SU-DHL-6 (cell line): ENCODE results near the gene ROR1.

Experiments
- H2AFZ ChIP-seq: fragments of 200-600 bp; sonication (generic); 2 replicates; pipeline ENCODE4 v1.6.1; 2014; ENCODE audit warnings: low read depth, mild to moderate bottlenecking, moderate library complexity, mixed read lengths, antibody characterized with exemption, low read length; ENCODE audit not compliant: severe bottlenecking
- H3F3A ChIP-seq: fragments of 200-600 bp; shearing (Covaris generic); 2 replicates; pipeline ENCODE4 v1.6.0; 2016; ENCODE audit warnings: antibody characterized with exemption, mild to moderate bottlenecking; ENCODE audit not compliant: insufficient read depth
- H3K27ac ChIP-seq: fragments of 200-600 bp; sonication (generic); 2 replicates; pipeline ENCODE4 v1.5.1; 2016; ENCODE audit warnings: low read depth, mild to moderate bottlenecking, low read length, moderate library complexity, mixed read lengths
- H3K27me3 ChIP-seq: fragments of 200-600 bp; sonication (generic), shearing (Covaris generic); 2 replicates; pipeline ENCODE4 v1.6.0; 2014; ENCODE audit warnings: mild to moderate bottlenecking, low read length
- H3K36me3 ChIP-seq: fragments of 200-600 bp; sonication (generic); 2 replicates; pipeline ENCODE4 v1.6.1; 2014; ENCODE audit warnings: mild to moderate bottlenecking, low read length, mixed read lengths
- H3K4me2 ChIP-seq: fragments of 300-600, 200-600 bp; shearing (Covaris generic), sonication (generic); 2 replicates; pipeline ENCODE4 v1.6.0; 2014; ENCODE audit warnings: low read length, low read depth, mild to moderate bottlenecking; ENCODE audit not compliant: poor library complexity, severe bottlenecking
- H3K4me3 ChIP-seq: fragments of 200-600 bp; sonication (generic); 2 replicates; pipeline ENCODE4 v1.5.1; 2014; ENCODE audit warnings: antibody characterized with exemption, low read length, mild to moderate bottlenecking, mixed read lengths; ENCODE audit not compliant: insufficient read depth, poor library complexity, severe bottlenecking
- H3K79me2 ChIP-seq: fragments of 200-600 bp; sonication (generic); 2 replicates; pipeline ENCODE4 v1.6.1; 2014; ENCODE audit warnings: mild to moderate bottlenecking, low read length, moderate library complexity; ENCODE audit not compliant: insufficient read depth
- H3K9ac ChIP-seq: fragments of 200-600 bp; sonication (generic); 2 replicates; pipeline ENCODE4 v1.7.0; 2014; ENCODE audit warnings: mild to moderate bottlenecking, low read length
- H3K9me2 ChIP-seq: fragments of 200-600 bp; sonication (generic); replicated peaks from 2 replicates; pipeline ENCODE4 v1.6.1; 2014; ENCODE audit warnings: low read length; ENCODE audit not compliant: insufficient read depth
- H3K9me3 ChIP-seq: fragments of 200-600 bp; sonication (generic); 2 replicates; pipeline ENCODE4 v1.6.1; 2014; ENCODE audit warnings: low read length, mixed read lengths; ENCODE audit not compliant: insufficient read depth
- H4K20me1 ChIP-seq: fragments of 200-600 bp; sonication (generic); 2 replicates; pipeline ENCODE4 v1.6.1; 2014; ENCODE audit warnings: low read depth, mild to moderate bottlenecking, antibody characterized with exemption, low read length, moderate library complexity, mixed read lengths
- CTCF ChIP-seq: fragments of 200-600 bp; sonication (generic); IDR thresholded peaks from one replicate; pipeline ENCODE4 v1.5.1; 2017; ENCODE audit warnings: antibody characterized with exemption, mild to moderate bottlenecking, low read length, moderate library complexity; ENCODE audit not compliant: insufficient read depth, poor library complexity, severe bottlenecking
- EZH2phosphoT487 ChIP-seq: fragments of 200-600 bp; sonication (generic), shearing (Covaris generic); conservative IDR thresholded peaks from 2 replicates; pipeline ENCODE4 v1.6.1; 2018; ENCODE audit warnings: mild to moderate bottlenecking, antibody characterized with exemption, low read length, moderate library complexity, mixed read lengths

Gene ROR1

DNA sequence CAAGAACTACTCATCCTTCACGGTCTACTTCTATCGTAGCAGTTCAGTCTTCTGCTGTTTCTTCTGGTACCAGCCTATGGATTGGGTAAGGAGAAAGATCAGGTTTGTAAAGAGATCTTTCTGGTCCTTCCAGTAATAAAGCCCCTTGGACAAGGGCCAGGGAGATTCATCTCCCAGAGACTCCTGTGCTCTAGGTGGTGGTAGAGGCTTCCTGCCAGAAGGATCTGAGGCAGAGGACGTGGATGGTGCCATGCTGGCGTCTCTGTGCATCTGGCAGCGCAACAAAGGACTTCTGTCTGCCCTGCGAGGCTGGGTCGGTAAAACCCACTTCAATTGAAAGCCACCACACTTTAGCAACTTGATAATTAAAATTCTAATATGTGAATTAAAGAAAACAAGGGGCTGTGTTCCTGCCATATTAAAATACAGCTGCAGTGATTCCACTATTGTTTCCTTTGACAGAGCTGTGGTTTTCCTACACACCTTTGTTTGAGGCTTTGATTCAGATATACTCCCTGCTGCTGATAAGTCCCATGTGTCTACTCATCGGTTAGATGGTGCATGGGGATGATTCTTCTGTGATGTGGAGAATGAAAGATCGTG lies 73.6 kb downstream of the ROR1 start:
- Histone ChIP-seq H4K20me1 (no peaks in the 10 kb centered on the region), H3K79me2 (no peaks in the 10 kb centered on the region), H3K27ac (no peak overlapping the region), H3K9me3 (no peaks in the 10 kb centered on the region), H3K9me2 (no peaks in the 10 kb centered on the region), H3K9ac (no peak overlapping the region), H3K27me3 (no peaks in the 10 kb centered on the region), H3F3A (no peaks in the 10 kb centered on the region), H2AFZ (no peak overlapping the region), H3K4me2 (no peak overlapping the region), H3K36me3 (no peaks in the 10 kb centered on the region), H3K4me3 (no peak overlapping the region)
- TF ChIP-seq EZH2phosphoT487 (no peak), CTCF (no peak)

- Histone ChIP-seq H2AFZ (no peak overlapping the region), H3K9me2 (no peaks in the 10 kb centered on the region), H3K9me3 (no peaks in the 10 kb centered on the region), H3K27me3 (no peaks in the 10 kb centered on the region), H3K79me2 (no peaks in the 10 kb centered on the region), H3K9ac (no peak overlapping the region), H3F3A (no peaks in the 10 kb centered on the region), H3K4me3 (no peak overlapping the region), H4K20me1 (no peaks in the 10 kb centered on the region), H3K4me2 (no peak overlapping the region), H3K27ac (no peak overlapping the region), H3K36me3 (no peaks in the 10 kb centered on the region)
- TF ChIP-seq EZH2phosphoT487, result no peak
- no peak for TF ChIP-seq CTCF
Observed at GRCh38 chr1:63848733-63849132, 74.9 kb downstream of the ROR1 start.

DNA sequence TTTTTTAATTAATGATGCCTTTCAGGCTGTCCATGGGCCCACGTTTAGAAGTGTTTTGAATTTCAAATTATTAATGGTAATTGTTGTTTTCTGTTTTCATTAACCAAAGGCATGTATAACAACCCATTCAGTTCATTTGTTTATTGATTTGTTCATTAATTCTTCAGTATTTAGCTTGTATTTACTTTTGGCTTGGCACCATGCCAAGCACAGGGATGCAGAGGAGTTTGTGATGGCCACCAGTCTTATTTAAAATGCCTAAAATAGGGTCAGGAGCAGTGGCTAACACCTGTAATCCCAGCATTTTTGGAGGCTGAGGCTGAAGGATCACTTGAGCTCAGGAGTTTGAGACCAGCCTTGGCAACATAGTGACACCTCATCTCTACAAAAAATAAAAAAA lies 75.3 kb downstream of the ROR1 start:
- Histone ChIP-seq H3K27me3 (no peaks in the 10 kb centered on the region), H3K9me2 (no peaks in the 10 kb centered on the region), H4K20me1 (no peaks in the 10 kb centered on the region), H3K36me3 (no peaks in the 10 kb centered on the region), H3K9ac (no peak overlapping the region), H3K27ac (no peak overlapping the region), H2AFZ (no peak overlapping the region), H3K9me3 (no peaks in the 10 kb centered on the region), H3K79me2 (no peaks in the 10 kb centered on the region), H3F3A (no peaks in the 10 kb centered on the region), H3K4me2 (no peak overlapping the region), H3K4me3 (no peak overlapping the region)
- TF ChIP-seq EZH2phosphoT487 (no peak), CTCF (no peak)
